Measurements from ENCODE around the gene ZNF175. TPM values are rescaled to one million over a fixed set of nuclear protein-coding genes. Genes with fewer than 3 reads are reported as not detected.

Gene ZNF175
- total and polyA plus RNA-seq, 9 of the 15 experiments (the other 6 are each of a cell fraction or from before 2014, with no cell fraction given) = 3.7 to 37.9 (median 14.0) TPM

DNA sequence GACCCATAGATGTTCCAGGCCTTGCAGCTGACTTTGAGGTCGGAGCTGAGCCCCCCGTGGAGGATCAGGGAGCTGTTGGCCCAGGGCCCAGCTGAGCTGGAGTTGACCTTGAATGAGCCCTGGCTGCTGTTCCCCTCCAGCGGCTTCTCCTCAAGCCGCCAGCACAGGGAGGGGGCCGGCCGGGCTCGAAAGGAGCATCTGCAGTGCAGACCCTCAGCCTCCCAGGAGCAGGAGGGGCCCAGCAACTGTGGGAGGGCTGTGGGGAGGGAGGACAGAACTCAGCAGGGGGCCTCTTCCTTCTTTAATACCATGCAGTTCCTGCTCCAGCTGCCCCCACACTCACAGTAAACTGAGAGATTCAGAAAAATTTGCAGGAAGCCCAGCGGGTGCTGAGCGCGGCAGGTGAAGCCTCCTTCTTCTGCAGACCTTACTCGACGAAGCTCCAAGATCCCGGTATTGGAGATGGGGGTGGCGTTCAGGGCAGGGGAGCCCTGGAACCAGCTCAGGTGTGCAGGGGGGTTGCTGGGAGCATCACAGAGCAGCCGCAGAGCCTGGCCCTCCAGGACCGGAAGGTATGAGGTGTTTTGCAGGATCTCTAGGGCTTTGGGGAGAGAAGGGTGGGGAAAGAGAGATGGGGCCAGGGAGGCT lies 56.5 kb downstream of the ZNF175 start:
- TF ChIP-seq ZNF311 (CRISPR knock-in tag; IDR thresholded peaks at IDR 0.05) (no peak), SPI1 (IDR thresholded peaks at IDR 0.05; ENCODE audit: borderline replicate concordance, low read depth, low read length) (no peak), L3MBTL2 (IDR thresholded peaks at IDR 0.05) (no peak), TRIM25 (IDR thresholded peaks at IDR 0.05; ENCODE audit: borderline replicate concordance) (no peak), KAT2B (IDR thresholded peaks at IDR 0.05; ENCODE audit: low read depth, low read length) (no peak), HNRNPLL (IDR thresholded peaks at IDR 0.05; ENCODE audit: low read depth, low read length, poor library complexity, severe bottlenecking) (no peak), KDM4B (IDR thresholded peaks at IDR 0.05; ENCODE audit: borderline replicate concordance in 2 of 2, low read depth in 1 of 2) (no peak), ZBTB17 (CRISPR knock-in tag; IDR thresholded peaks at IDR 0.05) (no peak), MCM2 (IDR thresholded peaks at IDR 0.05; ENCODE audit: low read depth) (no peak), CHD1 (IDR thresholded peaks at IDR 0.05; ENCODE audit: low read length) (no peak)
- TF ChIP-seq, protein P1, sequence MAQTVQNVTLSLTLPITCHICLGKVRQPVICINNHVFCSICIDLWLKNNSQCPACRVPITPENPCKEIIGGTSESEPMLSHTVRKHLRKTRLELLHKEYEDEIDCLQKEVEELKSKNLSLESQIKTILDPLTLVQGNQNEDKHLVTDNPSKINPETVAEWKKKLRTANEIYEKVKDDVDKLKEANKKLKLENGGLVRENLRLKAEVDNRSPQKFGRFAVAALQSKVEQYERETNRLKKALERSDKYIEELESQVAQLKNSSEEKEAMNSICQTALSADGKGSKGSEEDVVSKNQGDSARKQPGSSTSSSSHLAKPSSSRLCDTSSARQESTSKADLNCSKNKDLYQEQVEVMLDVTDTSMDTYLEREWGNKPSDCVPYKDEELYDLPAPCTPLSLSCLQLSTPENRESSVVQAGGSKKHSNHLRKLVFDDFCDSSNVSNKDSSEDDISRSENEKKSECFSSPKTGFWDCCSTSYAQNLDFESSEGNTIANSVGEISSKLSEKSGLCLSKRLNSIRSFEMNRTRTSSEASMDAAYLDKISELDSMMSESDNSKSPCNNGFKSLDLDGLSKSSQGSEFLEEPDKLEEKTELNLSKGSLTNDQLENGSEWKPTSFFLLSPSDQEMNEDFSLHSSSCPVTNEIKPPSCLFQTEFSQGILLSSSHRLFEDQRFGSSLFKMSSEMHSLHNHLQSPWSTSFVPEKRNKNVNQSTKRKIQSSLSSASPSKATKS (CRISPR knock-in tag; IDR thresholded peaks at IDR 0.05) = no peak
- Histone ChIP-seq H3K27ac (ENCODE audit: extremely low read depth, low read depth, low read length) (no peak overlapping the region), H3K4me2 (ENCODE audit: insufficient read depth, low read length) (no peak overlapping the region), H3K9ac (ENCODE audit: insufficient read depth in 1 of 2, low read depth in 2 of 2, low read length in 2 of 2) (no peak overlapping the region; a peak in 1 of 4 replicates), H2AFZ (ENCODE audit: low read depth, low read length) (no peak overlapping the region), H3K4me1 (replicated peaks in 1 of 2; ENCODE audit: control insufficient read depth in 2 of 2, insufficient read depth in 2 of 2, low read length in 2 of 2) (peaks cover 0 to 3% of the 10 kb centered on the region in 2 experiments; a peak in 1 of 5 replicates), H3K79me2 (ENCODE audit: control insufficient read depth, insufficient read depth, low read length) (no peaks in the 10 kb centered on the region), H3K27me3 (ENCODE audit: control insufficient read depth in 2 of 2, insufficient read depth in 2 of 2, low read length in 2 of 2) (peaks cover 40 to 58% of the 10 kb centered on the region in 2 experiments), H3K9me1 (ENCODE audit: control insufficient read depth, insufficient read depth, low read length) (no peaks in the 10 kb centered on the region), H3K36me3 (ENCODE audit: control insufficient read depth, insufficient read depth, low read length) (no peaks in the 10 kb centered on the region), H3K4me3 (no peak overlapping the region), H4K20me1 (replicated peaks; ENCODE audit: control insufficient read depth, insufficient read depth, low read length) (no peaks in the 10 kb centered on the region), H3K9me3 (replicated peaks; ENCODE audit: control insufficient read depth, insufficient read depth, low read depth, low read length) (no peaks in the 10 kb centered on the region)
- DNase-seq (ENCODE audit: extremely low read depth in 1 of 4, low spot score in 3 of 4) = no peak
- BruUV-seq (replicated peaks) = no TSS peak
- WGBS (ENCODE audit: insufficient coverage, low coverage, missing lambda C conversion rate) = 2% methylated on average over 14 of the region's 16 CpGs
- FAIRE-seq = no peak
- in situ Hi-C loops (cut with MboI) (no loop called here), intact Hi-C loops (cut with micrococcal nuclease) (no loop called here)
- POLR2A ChIA-PET = interaction anchor here (0.8 kb wide), 1 partner anchor 13 kb away, joined by 4 read pairs; no protein-coding TSS in a partner anchor
- no peak for ATAC-seq
- CTCF ChIA-PET (ENCODE audit: low intra/inter-chr PET ratio) = no interaction called here

All from K562 (cell line).